Medulla oblongata (tissue), 1 donor: ENCODE data around the gene PSMC4.
"Not testable (repeated sequence)": the region's sequence is repeated elsewhere in the genome, so short reads cannot be mapped to it uniquely, and the experiment has no call there.

Experiments
- DNase-seq: peaks from one replicate; pipeline ENCODE4 v3.0.0-alpha.2; 2015; ENCODE audit errors: extremely low spot score

Gene PSMC4

GRCh38 chr19:39946532-39946931 is 24.4 kb upstream of the PSMC4 start:
- no peak for DNase-seq

GRCh38 chr19:39949026-39949747 is 21.8 kb upstream of the PSMC4 start:
- no peak for DNase-seq

GRCh38 chr19:39951065-39951650 is 19.8 kb upstream of the PSMC4 start:
- DNase-seq: no peak

- DNase-seq: no peak
Observed at GRCh38 chr19:39951686-39952085, 19.3 kb upstream of the PSMC4 start.

GRCh38 chr19:39953915-39954314 is 17.1 kb upstream of the PSMC4 start:
- no peak for DNase-seq

- not testable (repeated sequence) for DNase-seq
Observed at GRCh38 chr19:39957886-39958285, 13.1 kb upstream of the PSMC4 start.

GRCh38 chr19:39958942-39959341 is 12.0 kb upstream of the PSMC4 start:
- not testable (repeated sequence) for DNase-seq

GRCh38 chr19:39959407-39959806 is 11.6 kb upstream of the PSMC4 start:
- DNase-seq: not testable (repeated sequence)

GRCh38 chr19:39963898-39964297 is 7.1 kb upstream of the PSMC4 start:
- DNase-seq: no peak

GRCh38 chr19:39966617-39967016 is 4.3 kb upstream of the PSMC4 start:
- DNase-seq: no peak

GRCh38 chr19:39967561-39967960 is 3.4 kb upstream of the PSMC4 start:
- DNase-seq: no peak

- no peak for DNase-seq
Observed at GRCh38 chr19:39968789-39969188, 2.2 kb upstream of the PSMC4 start.

- DNase-seq: no peak
Observed at GRCh38 chr19:39969266-39969665, 1.7 kb upstream of the PSMC4 start.

- no peak for DNase-seq
Observed at GRCh38 chr19:39969681-39970424, 1.1 kb upstream of the PSMC4 start.

GRCh38 chr19:39970425-39970674 is 615 bp upstream of the PSMC4 start:
- DNase-seq: no peak

- no peak for DNase-seq
Observed at GRCh38 chr19:39971380-39972035, 543 bp downstream of the PSMC4 start.

GRCh38 chr19:39974377-39975155 is 3.6 kb downstream of the PSMC4 start:
- DNase-seq: no peak

- no peak for DNase-seq
Observed at GRCh38 chr19:39982883-39983282, 11.9 kb downstream of the PSMC4 start.

- DNase-seq: no peak
Observed at GRCh38 chr19:39983695-39984300, 12.8 kb downstream of the PSMC4 start.

GRCh38 chr19:39986643-39987042 is 15.7 kb downstream of the PSMC4 start:
- DNase-seq: no peak

GRCh38 chr19:39987167-39987566 is 16.2 kb downstream of the PSMC4 start:
- DNase-seq: no peak
